Dermis microvascular lymphatic vessel endothelial cell (primary cell): ENCODE results near the gene RGS9. TPM values are rescaled to one million over a fixed set of nuclear protein-coding genes. Genes with fewer than 3 reads are reported as not detected.

Source experiments
- DNase-seq, 2 donors: peaks; one replicate each; pipeline versions ENCODE4 v3.0.0 to v3.0.0-alpha.2; 2010; ENCODE audit warnings: low read depth in 2 of 2
- total RNA-seq: library from RNA; depleted of rRNA; stranded (reverse); fragments of >200 nt; gene quantifications from 2 replicates; pipeline ENCODE4 v1.2.1, GENCODE V29; 2014

The RGS9 gene
- total RNA-seq, 1 donor from 2014 or later: 0.64 TPM

GRCh38 chr17:65259281-65259680 is 122.1 kb downstream of the RGS9 start:
- DNase-seq: no peak

DNA sequence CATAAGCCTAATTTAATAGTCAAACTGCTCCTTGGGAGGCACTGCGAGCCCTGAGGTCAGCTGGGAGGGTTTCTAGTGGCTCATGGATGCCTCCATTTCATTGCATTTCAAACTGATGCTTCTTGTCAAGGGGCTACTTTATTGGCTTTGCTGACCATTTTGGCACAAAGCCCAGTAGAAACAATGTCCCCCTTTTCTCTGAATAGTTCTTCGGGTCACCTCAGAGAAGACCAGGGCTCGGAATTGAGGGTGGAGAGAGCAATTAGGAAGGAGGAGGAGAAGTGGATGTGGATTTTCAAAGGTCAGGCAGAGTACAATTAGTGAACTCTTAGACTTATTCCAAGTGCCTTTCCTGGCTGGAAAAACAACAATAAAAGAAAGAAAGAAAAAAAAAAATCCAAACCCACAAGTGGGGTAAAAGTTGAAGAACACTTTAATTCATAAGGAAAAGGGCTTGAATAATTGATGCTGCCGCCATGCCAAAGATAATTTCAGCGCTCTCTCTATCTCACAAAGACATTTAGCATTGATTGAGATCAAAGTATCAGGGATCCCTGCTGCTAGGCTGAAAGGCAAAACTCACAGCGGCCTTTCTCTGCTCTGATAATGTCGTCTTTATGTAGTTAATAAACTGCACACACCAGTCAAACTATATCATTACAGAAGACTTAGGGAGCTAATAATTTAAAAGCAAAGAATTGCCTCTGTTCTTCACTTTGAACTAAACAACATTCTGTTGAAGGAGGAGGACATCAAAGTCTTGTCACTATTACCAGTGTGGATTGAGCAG is 122.7 kb downstream of the RGS9 start:
- no peak for DNase-seq

DNA sequence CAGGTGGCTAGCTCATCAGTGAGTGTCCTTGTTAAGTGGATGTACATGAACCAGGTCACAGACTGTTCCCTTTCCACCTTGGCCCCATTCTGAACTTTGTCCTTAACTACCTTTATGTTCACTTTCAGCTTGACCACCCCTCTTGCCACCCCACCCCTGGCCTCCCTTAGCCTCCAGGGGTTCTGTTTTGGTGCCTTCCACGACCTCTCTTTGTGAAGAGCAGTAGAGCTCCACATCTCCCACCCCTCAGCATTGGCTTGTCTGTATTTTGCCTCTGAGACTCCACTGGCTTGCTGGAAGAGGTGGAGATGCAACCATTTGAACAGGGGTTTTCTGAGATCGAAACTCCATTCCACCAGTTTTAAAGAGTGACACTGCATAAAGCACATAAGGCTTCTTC is 123.5 kb downstream of the RGS9 start:
- no peak for DNase-seq

- peak in 1 of 2 donors; percentile 38 for DNase-seq
These were observed 124.0 kb downstream of the RGS9 start for GRCh38 chr17:65261152-65261551.

DNA sequence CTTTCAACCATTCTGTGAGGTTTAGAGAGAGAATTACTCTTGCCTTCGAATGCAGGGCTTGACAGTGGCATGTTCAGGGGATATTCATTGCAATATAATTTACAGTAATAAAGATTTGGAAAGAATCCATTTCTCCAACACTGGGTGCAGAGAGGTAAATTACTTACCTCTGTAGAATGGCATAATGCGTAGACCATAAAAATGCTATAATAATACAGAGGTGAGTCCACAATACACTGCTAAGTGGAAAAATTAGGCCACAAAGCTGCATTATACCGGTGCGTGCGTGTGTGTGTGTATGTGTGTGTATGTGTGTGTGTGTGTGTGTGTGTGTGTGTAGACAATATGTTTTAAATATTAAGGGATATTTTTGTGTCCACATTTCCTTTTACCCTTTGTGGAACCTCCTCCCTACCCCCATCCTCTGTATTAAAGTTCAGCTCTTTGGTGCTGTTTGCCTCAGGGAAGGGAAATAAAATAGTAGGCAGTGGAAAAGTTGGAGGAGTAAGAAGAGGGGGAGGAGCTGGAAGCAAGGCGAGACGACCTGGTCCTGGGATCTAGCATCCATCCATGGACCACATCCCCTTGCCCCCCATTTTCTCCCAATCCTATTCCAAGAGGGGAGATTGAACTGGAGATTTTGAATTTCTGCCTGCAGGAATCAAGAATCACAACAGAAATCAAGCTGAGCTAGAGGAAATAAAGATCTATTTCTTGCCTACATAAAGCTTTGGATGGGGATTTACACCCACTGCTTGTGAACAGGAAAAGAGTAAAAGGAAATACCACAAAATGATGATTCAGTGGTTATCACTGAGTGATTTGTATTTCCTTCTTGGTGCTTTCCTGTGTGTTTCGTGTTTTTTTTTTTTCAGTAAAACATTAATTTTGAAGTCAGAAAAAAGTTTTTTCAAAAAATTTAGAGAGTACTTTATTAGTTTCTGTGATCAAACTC is 124.8 kb downstream of the RGS9 start:
- peak; percentile 80 to 85 for DNase-seq

GRCh38 chr17:65265276-65265675 is 128.1 kb downstream of the RGS9 start:
- peak in 1 of 2 donors; percentile 57 for DNase-seq

GRCh38 chr17:65268832-65269231 is 131.7 kb downstream of the RGS9 start:
- no peak for DNase-seq

- DNase-seq: no peak
These were observed 133.5 kb downstream of the RGS9 start for GRCh38 chr17:65270499-65271253.

DNA sequence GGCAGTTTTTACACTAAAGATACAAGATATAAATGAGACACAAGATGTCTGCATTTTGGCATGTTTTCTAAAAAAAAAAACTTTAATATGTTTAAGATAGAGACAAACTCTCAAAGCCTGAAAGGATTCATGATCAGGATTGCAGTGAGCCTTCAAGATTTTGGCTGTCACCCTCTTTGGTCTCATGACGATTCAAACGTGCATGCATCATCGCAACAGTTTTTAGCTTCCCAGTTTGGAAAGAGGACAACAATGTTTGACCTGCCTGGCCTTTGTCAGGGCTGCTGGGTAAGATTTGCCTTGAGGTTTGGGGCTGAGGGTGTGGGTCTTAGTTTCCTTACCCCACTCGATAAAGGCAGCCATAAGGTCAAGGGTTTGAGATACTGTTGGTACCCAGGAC is 134.1 kb downstream of the RGS9 start:
- DNase-seq: no peak

Other genes with a start within 250 kb of the RGS9 start
- 2.5 and 3.6 TPM in 2 replicates for gene LRRC37A3, start 217.9 kb upstream of the RGS9 start, total RNA-seq
- 36.8 and 50.7 TPM in 2 replicates for gene GNA13, start 80.6 kb upstream of the RGS9 start, total RNA-seq